Skin epidermis (tissue), 12 donors: ENCODE measurements around the gene FAIM2.
A peak's percentile ranks its signal among the peaks of the same experiment; 100 is the strongest.

Experiments used
- H3K27ac ChIP-seq, 21 experiments: fragments of 200-600 bp; sonication (generic) in 11 of 21; one replicate each; pipeline ENCODE4 v1.5.0; 2020; ENCODE audit warnings: mild to moderate bottlenecking in 3 of 21, inconsistent platforms in 2 of 21, moderate library complexity in 2 of 21
- H3K4me3 ChIP-seq, 7 experiments: fragments of 200-600 bp; sonication (generic) in 2 of 7; one replicate each; pipeline ENCODE4 v1.5.0; 2020; ENCODE audit warnings: inconsistent platforms in 2 of 7, mild to moderate bottlenecking in 2 of 7, moderate library complexity in 1 of 7

The FAIM2 gene

GRCh38 chr12:49941556-49942511 lies 38.1 kb upstream of the FAIM2 start:
- Histone ChIP-seq H3K27ac (no peak overlapping the region), H3K4me3 (no peak overlapping the region)

GRCh38 chr12:49939707-49940106 lies 36.0 kb upstream of the FAIM2 start:
- Histone ChIP-seq H3K27ac (no peak overlapping the region), H3K4me3 (no peak overlapping the region)

- Histone ChIP-seq H3K27ac (no peak overlapping the region), H3K4me3 (no peak overlapping the region)
These were observed 35.6 kb upstream of the FAIM2 start for GRCh38 chr12:49939307-49939706.

GRCh38 chr12:49937639-49938300 lies 34.1 kb upstream of the FAIM2 start:
- Histone ChIP-seq H3K27ac (peak overlapping the region in 1 of 21 experiments; percentile 14), H3K4me3 (no peak overlapping the region)

- no peak overlapping the region for H3K4me3 ChIP-seq
- no peak overlapping the region for H3K27ac ChIP-seq
These were observed 33.2 kb upstream of the FAIM2 start for GRCh38 chr12:49936925-49937324.

GRCh38 chr12:49934505-49934904 lies 30.8 kb upstream of the FAIM2 start:
- Histone ChIP-seq H3K27ac (no peak overlapping the region), H3K4me3 (no peak overlapping the region)

GRCh38 chr12:49933796-49934195 lies 30.1 kb upstream of the FAIM2 start:
- Histone ChIP-seq H3K4me3 (no peak overlapping the region), H3K27ac (no peak overlapping the region)

GRCh38 chr12:49932533-49933130 lies 28.9 kb upstream of the FAIM2 start:
- Histone ChIP-seq H3K4me3 (no peak overlapping the region), H3K27ac (no peak overlapping the region)

GRCh38 chr12:49932023-49932422 lies 28.3 kb upstream of the FAIM2 start:
- Histone ChIP-seq H3K4me3 (no peak overlapping the region), H3K27ac (no peak overlapping the region)

- no peak overlapping the region for H3K27ac ChIP-seq
- no peak overlapping the region for H3K4me3 ChIP-seq
These were observed 27.0 kb upstream of the FAIM2 start for GRCh38 chr12:49930515-49931288.

- Histone ChIP-seq H3K4me3 (no peak overlapping the region), H3K27ac (no peak overlapping the region)
These were observed 25.9 kb upstream of the FAIM2 start for GRCh38 chr12:49929581-49929980.

GRCh38 chr12:49928471-49928870 lies 24.8 kb upstream of the FAIM2 start:
- Histone ChIP-seq H3K4me3 (no peak overlapping the region), H3K27ac (no peak overlapping the region)

- Histone ChIP-seq H3K4me3 (no peak overlapping the region), H3K27ac (no peak overlapping the region)
These were observed 21.9 kb upstream of the FAIM2 start for GRCh38 chr12:49925433-49926204.

GRCh38 chr12:49924628-49925246 lies 21.0 kb upstream of the FAIM2 start:
- no peak overlapping the region for H3K27ac ChIP-seq
- H3K4me3 ChIP-seq, result no peak overlapping the region

GRCh38 chr12:49923880-49924556 lies 20.3 kb upstream of the FAIM2 start:
- no peak overlapping the region for H3K27ac ChIP-seq
- H3K4me3 ChIP-seq, result no peak overlapping the region

- Histone ChIP-seq H3K4me3 (no peak overlapping the region), H3K27ac (no peak overlapping the region)
These were observed 19.4 kb upstream of the FAIM2 start for GRCh38 chr12:49923035-49923644.

- H3K4me3 ChIP-seq, result no peak overlapping the region
- H3K27ac ChIP-seq, result no peak overlapping the region
These were observed 18.8 kb upstream of the FAIM2 start for GRCh38 chr12:49922349-49923034.
